Activated naive CD4-positive, alpha-beta T cell treated with anti-CD3 and anti-CD28 coated beads, Interleukin-2, amount 50 U/mL, for 72 hours (primary cell): ENCODE measurements around the gene TMEM59L. TPM values are rescaled to one million over a fixed set of nuclear protein-coding genes. Genes with fewer than 3 reads are reported as not detected.

Experiments
- ATAC-seq, 2 donors: fragments of 150-1000 bp; cut with Tn5 transposase; 2 replicates each; pipeline ENCODE4 v1.10.0; 2021; ENCODE audit warnings: mild to moderate bottlenecking in 2 of 2, moderate library complexity in 2 of 2
- DNase-seq, 2 donors: peaks; one replicate each; pipeline ENCODE4 v3.0.0; 2021 to 2022; ENCODE audit warnings: low spot score in 2 of 2
- H3K27ac Mint-ChIP-seq, 2 donors: one replicate each; pipeline ENCODE4 v1.8.0; 2022; ENCODE audit warnings: mild to moderate bottlenecking in 2 of 2, mixed read lengths in 2 of 2
- H3K36me3 Mint-ChIP-seq, 2 donors: one replicate each; pipeline ENCODE4 v1.8.0; 2022; ENCODE audit warnings: mixed read lengths in 2 of 2
- H3K9me3 Mint-ChIP-seq, 2 donors: one replicate each; pipeline ENCODE4 v1.8.0; 2022; ENCODE audit warnings: mixed read lengths in 2 of 2
- total RNA-seq, 2 donors: library from RNA; stranded (reverse); gene quantifications; one replicate each; pipeline ENCODE4 v1.2.3, GENCODE V29; 2022

TMEM59L gene
- total RNA-seq, 2 donors from 2014 or later, result 0.64 TPM; not detected in 1

DNA sequence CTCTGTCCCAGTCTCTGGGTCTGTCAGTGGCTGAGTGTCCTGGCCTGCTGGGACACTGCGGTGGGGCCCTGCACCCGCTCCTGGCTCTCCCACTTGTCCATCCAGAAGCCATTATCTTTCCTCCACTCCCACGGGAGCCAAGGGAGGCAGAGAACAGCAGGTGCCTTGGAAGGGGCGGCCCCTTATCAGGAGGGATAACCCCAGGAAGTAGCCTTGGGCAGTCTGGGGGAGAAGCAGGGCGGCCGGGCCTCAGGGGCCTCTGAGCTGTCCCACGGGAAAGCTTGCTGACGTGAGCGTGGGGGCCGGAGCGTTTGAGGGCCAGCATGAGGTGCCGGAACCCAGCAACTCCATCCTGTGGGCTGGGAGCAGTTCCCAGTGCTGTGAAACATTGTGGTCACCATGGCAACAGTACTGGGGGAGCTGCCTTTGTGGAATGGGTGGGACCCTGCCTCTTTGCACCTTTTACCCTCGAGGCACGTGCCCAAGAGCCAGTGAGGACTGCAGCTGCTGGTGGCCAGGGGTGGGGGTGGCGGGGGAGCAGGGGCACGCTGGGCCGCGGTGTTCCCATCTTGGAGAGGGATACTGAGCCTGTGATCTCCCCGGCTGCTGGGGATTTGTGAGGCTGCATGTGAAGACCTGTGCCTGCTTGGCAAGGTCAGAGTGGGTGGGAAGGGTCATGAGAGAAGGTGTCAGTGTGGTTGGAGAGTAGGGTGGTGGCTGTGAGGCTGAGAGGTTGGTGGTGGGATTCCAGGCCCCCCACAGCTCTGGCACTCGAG, 45.1 kb downstream of the TMEM59L start:
- Mint-ChIP-seq H3K9me3 (peaks cover 0 to 4% of the 10 kb centered on the region in 2 donors), H3K27ac (peak overlapping the region in 1 of 2 donors; percentile 70), H3K36me3 (no peaks in the 10 kb centered on the region)
- DNase-seq (no peak), ATAC-seq (no peak)

DNA sequence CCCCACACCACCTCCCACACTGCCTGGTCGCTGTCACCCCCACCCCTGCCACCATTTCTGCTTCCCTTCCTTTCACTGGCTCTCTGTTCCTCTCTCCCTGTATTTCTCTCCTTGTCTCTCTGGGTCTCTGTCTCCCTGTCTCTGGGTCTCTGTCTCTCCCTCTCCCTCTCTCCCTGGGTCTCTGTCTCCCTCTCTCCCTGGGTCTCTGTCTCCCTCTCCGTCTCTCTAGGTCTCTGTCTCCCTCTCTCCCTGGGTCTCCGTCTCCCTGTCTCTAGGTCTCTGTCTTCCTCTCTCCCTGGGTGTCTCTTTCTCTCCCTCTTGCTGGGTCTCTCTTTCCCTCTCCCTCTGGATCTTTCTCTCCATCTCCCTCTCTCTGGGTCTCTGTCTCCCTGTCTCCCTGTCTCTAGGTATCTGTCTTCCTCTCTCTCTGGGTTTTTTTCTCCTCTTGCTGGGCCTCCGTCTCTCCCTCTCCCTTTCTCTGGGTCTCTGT, 45.7 kb downstream of the TMEM59L start:
- ATAC-seq (no peak), DNase-seq (no peak)
- H3K9me3 Mint-ChIP-seq, result peaks cover 0 to 4% of the 10 kb centered on the region in 2 donors
- peak overlapping the region; percentile 2 to 70 for H3K27ac Mint-ChIP-seq
- H3K36me3 Mint-ChIP-seq, result no peaks in the 10 kb centered on the region

DNA sequence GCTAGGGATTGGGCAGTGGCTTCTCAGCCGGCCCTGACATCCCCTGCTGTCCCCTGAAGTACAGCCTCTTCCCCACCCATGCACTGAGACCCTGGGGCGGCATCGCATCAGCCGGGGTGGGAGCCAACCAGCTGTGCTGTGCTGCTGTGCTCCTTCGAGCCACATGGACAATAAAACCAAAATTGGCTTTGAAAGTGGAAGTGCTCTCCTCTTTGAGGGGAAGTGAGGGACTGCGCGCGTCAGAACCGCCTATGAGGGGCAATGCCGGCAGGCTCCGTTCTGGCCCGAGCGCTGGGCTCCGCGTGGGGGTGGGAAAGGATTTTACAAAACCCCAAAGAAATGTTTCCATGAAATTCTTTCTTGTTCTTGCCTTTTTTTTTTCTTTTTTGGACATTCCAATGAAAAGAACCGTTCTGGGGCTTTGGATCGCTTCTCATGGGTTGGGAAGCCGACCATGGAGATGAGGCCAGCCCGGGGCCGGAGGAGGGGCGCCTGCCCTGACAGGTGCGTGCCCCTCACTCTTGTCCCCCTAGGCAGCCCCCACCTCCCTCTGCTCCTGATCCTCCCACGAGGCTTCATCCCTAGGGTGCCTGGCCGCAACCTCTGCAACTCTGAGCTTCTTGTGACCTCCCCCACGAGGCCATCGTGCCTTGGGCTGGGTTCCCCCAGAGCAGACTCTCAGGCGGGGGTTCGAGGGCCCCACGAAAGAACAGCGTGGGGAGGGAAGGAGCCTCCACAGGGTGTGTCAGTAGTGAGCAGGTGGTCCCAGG, 46.8 kb downstream of the TMEM59L start:
- no peak for DNase-seq
- no peak for ATAC-seq
- H3K9me3 Mint-ChIP-seq, result peaks cover 0 to 4% of the 10 kb centered on the region in 2 donors
- H3K27ac Mint-ChIP-seq, result peak overlapping the region in 1 of 2 donors; percentile 70
- H3K36me3 Mint-ChIP-seq, result no peaks in the 10 kb centered on the region

DNA sequence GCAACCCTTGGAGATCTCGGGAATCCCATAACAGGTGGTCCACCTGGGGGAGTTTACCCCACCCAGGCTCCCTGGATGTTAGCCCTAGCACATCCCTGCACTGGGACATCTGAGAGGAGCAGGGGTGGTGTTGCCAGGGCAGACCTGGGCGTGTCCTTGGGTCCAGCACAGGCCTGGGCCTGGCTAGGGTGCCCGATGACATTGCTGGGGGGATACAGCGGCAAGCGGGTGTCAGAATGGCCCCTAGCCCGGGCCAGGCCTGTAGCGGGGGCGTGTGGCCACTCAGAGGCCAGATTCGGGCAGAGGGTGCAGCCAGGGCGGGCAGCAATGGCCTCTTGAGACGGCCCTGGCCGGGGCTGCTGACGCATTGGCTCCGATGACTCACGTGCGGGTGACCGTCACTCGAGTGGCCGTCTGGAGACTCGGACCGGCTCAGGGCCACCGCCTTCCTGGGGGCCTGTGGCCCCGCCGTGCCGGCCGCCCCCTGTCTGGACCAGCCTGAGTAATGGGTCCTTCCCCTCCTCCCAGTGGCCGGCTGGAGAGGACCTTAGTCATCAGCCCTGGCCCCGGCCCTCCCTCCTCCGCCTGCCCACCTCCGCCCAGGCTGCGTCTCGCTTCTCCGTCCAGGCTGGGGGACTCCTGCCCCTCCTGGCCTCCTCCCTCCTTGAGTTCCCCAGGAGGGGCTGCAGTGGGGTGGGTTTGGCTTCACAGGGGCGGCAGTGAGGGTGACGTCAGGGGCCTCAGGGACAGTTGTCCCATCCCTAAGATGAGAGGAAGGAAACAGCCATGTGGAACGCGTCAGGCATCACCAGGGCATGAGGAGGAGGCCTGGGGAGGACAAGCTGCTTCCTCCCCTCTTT, 47.6 kb downstream of the TMEM59L start:
- DNase-seq, result no peak
- H3K9me3 Mint-ChIP-seq, result no peaks in the 10 kb centered on the region
- H3K27ac Mint-ChIP-seq, result no peak overlapping the region
- ATAC-seq, result no peak
- H3K36me3 Mint-ChIP-seq, result no peaks in the 10 kb centered on the region

DNA sequence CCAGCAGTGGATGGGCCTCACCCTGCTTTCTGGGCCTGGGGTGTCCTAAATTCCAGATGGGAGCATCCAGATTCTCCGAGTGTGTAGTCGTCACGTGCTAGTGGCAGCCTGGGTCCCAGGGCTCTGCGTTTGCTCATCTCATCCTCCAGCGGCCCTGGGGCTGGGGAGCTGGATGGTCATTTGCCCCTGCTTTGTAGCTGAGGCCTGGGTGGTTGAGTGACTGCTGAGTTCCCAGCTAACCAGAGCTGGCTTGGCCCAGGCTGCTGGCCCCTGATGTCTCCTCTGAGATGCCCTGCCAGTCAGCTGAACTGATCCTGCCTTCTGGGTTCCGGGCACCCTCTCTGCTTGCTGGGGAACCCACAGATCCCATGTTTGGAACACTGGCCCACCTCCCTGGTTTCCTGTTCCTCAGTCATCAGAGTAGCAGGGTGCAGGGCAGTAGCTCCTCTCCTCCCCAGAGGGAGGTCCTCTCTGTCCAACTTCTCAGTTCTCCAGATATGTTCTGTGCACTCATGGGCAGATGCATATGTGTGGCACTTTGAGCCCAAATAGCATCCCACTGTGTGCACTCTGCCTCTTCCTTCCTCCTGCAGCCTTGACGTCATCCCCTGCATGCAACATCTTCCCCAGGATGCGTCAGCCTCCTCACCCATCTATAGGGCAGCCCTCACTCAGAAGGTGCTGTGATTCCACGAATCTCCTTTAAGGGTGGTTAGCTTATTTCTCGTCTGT, 48.4 kb downstream of the TMEM59L start:
- H3K27ac Mint-ChIP-seq, result no peak overlapping the region
- H3K36me3 Mint-ChIP-seq, result no peaks in the 10 kb centered on the region
- no peaks in the 10 kb centered on the region for H3K9me3 Mint-ChIP-seq
- ATAC-seq (no peak), DNase-seq (no peak)

DNA sequence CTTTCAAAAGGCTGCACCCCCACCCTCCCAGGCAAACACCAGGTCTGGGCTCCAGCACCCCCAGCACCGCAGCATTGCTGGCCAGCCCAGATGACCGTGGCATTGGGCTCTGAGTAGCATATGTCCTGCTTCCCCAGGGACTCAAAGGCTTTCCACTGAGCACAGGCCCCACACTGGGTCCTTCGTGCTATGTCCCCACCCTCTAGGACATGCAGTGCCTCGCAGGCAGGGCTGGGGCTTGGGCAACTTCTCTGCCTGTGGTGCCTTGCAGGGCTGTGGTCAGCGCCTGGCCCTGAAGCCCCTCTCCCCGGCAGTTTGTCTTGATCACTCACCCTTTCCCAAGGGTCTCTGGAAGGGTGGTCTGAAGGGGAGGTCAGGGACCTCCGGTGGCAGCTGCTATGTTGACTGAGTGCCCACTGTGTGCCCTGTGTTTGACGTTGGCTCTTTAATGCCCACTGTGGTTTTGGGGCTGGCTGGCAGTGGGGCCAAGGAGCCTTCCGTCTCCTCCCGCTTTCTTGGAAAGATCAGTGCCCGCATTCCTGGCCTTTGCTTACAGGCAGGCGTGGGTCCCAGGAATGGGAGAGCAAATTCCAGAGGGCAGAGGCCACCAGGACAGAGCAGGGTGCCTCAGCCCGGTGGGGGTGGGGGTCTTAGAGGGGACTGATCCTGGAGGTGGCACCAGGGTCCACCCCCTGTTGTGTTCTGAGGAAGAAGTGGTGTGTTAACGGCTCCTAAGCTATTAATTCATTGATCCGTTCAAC, 50.5 kb downstream of the TMEM59L start:
- DNase-seq, result no peak
- H3K9me3 Mint-ChIP-seq, result no peaks in the 10 kb centered on the region
- H3K36me3 Mint-ChIP-seq, result no peaks in the 10 kb centered on the region
- H3K27ac Mint-ChIP-seq, result peak overlapping the region in 1 of 2 donors; percentile 46
- no peak for ATAC-seq

DNA sequence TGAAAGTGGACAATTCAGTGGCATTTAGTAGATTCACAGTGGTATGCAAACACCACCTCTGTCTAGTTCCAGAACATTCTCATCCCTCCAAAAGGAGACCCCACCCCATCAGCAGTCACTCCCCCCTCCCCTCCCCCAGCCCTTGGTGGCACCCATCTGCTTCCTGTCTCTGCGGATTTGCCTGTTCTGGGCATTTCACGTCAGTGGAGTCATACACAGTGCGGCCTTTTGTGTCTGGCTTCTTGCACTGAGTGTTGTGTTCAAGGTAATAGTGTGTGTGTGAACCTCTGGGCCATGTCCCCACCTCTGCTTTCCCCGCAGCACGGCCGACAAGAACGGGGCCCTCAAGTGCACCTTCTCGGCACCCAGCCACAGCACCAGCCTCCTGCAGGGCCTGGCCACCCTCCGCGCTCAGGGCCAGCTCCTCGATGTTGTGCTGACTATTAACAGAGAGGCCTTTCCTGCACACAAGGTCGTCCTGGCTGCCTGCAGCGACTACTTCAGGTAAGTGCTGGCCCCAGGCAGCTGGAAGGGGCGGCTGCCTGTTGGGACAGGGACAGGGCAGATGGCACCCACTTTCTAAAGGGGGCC, 51.4 kb downstream of the TMEM59L start:
- ATAC-seq (peak; percentile 49 to 52), DNase-seq (no peak)
- Mint-ChIP-seq H3K27ac (peak overlapping the region in 1 of 2 donors; percentile 71), H3K9me3 (no peaks in the 10 kb centered on the region), H3K36me3 (no peaks in the 10 kb centered on the region)

DNA sequence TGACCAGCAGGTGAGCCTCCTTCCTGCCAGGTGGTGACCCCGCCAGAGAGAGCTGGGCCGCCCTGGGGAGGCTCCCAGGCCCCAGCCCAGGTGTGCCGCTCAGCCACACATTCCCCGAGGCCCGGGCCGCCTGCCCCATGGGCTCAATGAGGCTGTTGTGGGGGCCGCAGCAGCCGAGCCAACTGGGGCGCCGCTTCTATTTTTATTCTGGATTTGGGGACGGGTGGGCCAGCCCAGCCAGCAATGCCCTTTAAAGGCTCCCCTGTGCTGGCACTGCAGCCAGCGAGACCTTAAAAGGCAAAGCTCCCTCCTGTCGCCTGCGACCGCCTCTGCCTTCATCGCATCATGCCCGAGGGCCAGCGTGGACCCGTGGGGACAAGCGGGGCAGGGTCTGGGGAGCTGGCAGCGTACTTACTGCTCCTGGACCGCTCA, 53.1 kb downstream of the TMEM59L start:
- no peak overlapping the region for H3K27ac Mint-ChIP-seq
- no peaks in the 10 kb centered on the region for H3K36me3 Mint-ChIP-seq
- no peaks in the 10 kb centered on the region for H3K9me3 Mint-ChIP-seq
- ATAC-seq (no peak), DNase-seq (no peak)

DNA sequence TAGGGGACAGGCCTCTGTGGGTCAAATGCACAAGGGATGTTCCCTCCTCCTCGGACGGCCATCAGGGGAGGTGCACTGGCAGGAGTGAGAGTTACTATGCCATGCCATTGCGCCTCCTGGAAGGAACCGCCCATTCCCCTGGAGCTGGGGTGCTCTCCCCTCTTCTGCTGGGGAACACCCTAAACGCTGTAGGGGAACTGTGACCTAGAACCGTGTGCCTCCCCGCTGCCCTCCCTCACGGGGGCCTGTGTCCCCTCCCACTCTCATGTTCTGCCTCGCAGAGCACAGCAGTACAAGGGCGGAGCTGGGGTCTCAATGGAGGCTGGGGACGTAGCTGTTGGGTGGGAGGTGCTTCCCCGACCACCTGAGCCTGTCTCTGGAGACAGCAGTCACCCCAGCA, 53.6 kb downstream of the TMEM59L start:
- Mint-ChIP-seq H3K27ac (no peak overlapping the region), H3K36me3 (no peaks in the 10 kb centered on the region), H3K9me3 (no peaks in the 10 kb centered on the region)
- no peak for ATAC-seq
- no peak for DNase-seq

DNA sequence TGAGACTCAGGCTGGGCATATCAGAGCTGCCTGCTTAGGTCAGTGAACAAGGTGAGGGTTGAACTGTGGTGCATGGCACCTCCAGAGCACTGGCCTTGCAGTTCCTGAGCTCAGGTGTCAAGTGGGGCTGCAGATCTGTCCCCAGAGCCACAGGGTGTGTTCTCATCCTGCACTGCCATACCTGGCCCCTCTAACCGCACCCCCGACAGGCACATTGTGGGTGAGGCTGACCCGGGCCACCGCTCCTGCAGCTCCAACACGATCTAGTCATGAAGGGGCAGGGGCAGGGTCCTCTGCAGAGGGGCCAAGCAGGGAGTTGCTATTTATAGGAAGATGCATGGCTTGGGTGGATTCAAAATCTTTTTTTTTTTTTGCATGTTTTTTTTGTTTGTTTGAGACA, 54.1 kb downstream of the TMEM59L start:
- Mint-ChIP-seq H3K36me3 (no peaks in the 10 kb centered on the region), H3K27ac (no peak overlapping the region), H3K9me3 (no peaks in the 10 kb centered on the region)
- DNase-seq (no peak), ATAC-seq (no peak)

DNA sequence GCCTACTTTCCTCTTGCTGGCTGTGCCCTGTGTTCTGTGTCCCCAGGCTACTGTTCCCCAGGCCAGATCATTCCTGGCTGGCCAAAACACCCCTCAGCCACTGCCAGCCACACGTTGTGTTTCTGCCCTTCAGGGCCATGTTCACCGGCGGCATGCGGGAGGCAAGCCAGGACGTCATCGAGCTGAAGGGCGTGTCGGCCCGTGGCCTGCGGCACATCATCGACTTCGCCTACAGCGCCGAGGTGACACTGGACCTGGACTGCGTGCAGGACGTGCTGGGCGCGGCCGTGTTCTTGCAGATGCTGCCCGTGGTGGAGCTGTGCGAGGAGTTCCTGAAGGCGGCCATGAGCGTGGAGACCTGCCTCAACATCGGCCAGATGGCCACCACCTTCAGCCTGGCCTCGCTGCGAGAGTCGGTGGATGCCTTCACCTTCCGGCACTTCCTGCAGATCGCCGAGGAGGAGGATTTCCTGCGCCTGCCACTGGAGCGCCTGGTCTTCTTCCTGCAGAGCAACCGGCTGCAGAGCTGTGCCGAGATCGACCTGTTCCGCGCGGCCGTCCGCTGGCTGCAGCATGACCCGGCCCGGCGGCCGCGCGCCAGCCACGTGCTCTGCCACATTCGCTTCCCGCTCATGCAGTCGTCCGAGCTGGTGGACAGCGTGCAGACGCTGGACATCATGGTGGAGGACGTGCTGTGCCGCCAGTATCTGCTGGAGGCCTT, 55.0 kb downstream of the TMEM59L start:
- ATAC-seq (no peak), DNase-seq (no peak)
- Mint-ChIP-seq H3K9me3 (no peaks in the 10 kb centered on the region), H3K36me3 (no peaks in the 10 kb centered on the region), H3K27ac (no peak overlapping the region)

DNA sequence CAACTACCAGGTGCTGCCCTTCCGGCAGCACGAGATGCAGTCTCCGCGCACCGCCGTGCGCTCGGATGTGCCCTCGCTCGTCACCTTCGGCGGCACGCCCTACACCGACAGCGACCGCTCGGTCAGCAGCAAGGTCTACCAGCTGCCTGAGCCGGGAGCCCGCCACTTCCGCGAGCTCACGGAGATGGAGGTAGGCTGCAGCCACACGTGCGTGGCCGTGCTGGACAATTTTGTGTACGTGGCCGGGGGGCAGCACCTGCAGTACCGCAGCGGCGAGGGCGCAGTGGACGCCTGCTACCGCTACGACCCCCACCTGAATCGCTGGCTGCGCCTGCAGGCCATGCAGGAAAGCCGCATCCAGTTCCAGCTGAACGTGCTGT, 55.6 kb downstream of the TMEM59L start:
- no peak for ATAC-seq
- Mint-ChIP-seq H3K27ac (no peak overlapping the region), H3K36me3 (no peaks in the 10 kb centered on the region), H3K9me3 (no peaks in the 10 kb centered on the region)
- no peak for DNase-seq

DNA sequence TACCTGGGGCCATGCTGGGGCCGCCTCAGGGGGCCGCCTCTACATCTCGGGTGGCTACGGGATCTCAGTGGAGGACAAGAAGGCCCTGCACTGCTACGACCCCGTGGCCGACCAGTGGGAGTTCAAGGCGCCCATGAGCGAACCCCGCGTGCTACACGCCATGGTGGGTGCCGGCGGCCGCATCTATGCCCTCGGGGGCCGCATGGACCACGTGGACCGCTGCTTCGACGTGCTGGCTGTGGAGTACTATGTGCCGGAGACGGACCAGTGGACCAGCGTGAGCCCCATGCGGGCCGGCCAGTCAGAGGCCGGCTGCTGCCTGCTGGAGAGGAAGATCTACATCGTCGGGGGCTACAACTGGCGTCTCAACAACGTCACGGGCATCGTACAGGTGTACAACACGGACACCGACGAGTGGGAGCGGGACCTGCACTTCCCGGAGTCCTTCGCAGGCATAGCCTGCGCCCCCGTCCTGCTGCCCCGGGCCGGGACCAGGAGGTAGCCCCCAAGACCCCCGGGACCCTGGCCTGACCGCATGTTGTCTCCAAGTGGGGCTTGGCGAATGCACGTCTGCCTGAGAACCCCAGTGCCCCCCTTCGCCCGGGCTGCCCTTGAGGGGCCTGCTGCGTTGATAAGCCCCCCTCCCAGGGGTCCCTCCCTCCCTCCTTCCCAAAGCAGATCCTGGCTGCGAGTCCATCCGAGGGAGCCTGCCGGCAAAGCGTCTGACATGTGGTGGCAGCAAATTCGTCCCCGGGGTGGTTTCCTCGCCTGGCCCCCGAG, 56.3 kb downstream of the TMEM59L start:
- ATAC-seq, result no peak
- DNase-seq, result no peak
- Mint-ChIP-seq H3K27ac (no peak overlapping the region), H3K9me3 (no peaks in the 10 kb centered on the region), H3K36me3 (no peaks in the 10 kb centered on the region)

DNA sequence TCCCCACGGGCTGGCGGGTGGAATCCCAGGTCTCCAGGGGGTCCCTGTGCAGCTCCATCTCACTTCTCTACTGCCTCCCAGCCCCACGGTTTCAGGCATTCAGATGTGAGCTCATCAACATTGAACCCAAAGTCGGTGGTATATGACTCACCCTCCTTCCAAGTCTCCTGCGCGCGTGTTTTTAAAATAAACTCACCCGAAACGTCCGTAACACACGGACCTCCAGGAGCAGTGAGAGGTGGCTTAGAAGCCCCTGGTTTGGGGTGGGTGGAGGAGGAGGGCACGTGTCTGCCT, 56.8 kb downstream of the TMEM59L start:
- Mint-ChIP-seq H3K36me3 (no peaks in the 10 kb centered on the region), H3K9me3 (no peaks in the 10 kb centered on the region), H3K27ac (no peak overlapping the region)
- DNase-seq (no peak), ATAC-seq (no peak)
